Activated T-cell treated with anti-CD3 and anti-CD28 coated beads for 48 hours (primary cell): ENCODE measurements around the gene FARP1.

Experiments
- DNase-seq: peaks from one replicate; pipeline ENCODE4 v3.0.0-alpha.2; 2020; ENCODE audit warnings: low read depth

The FARP1 gene

GRCh38 chr13:98311200-98311548 is 168.3 kb downstream of the FARP1 start:
- DNase-seq: no peak

- DNase-seq: no peak
Measured at GRCh38 chr13:98312606-98313005, 169.7 kb downstream of the FARP1 start.

- no peak for DNase-seq
Measured at GRCh38 chr13:98313023-98313921, 170.4 kb downstream of the FARP1 start.

DNA sequence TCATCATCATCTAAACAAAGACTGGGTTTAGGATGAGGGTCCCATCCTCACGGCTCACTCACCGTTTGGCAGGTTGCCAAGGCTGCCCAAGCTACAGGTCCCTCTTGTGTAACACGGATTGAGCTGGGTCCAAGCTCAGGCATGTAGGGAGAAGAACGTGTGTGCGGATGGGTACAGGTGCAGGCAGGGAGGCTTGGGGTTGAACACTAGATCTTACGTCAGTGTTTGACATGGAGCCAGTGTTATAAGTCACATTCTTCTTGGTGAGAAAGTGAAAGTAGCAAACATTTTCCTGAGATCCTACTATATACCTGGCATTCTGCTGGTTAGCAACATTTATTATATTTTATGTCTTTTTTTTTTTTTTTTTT is 171.0 kb downstream of the FARP1 start:
- DNase-seq: no peak

DNA sequence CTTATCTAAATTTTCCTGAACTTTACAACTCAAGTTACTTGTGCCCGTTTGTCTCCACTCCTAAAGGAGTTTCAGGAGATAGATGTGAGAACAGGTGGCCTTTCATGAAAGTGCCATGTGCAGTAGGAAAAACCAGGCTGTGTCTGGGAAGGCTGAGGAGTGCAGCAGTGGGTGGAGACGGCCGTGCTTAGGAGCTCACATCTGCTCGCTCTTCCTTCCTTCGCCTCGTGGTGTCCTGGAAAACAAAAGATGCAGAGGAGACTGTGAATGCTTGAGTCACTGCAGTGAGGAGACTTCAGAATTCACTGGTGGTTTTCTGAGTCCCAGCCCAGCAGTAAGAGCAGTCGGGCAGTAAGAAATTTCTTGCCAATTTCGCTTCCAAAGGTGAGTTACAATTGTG is 172.6 kb downstream of the FARP1 start:
- no peak for DNase-seq

- no peak for DNase-seq
Measured at GRCh38 chr13:98315902-98316301, 173.0 kb downstream of the FARP1 start.

- no peak for DNase-seq
Measured at GRCh38 chr13:98317573-98318171, 174.8 kb downstream of the FARP1 start.

GRCh38 chr13:98318263-98318878 is 175.5 kb downstream of the FARP1 start:
- DNase-seq: no peak

- no peak for DNase-seq
Measured at GRCh38 chr13:98320561-98321105, 177.7 kb downstream of the FARP1 start.

- no peak for DNase-seq
Measured at GRCh38 chr13:98321395-98321794, 178.5 kb downstream of the FARP1 start.

DNA sequence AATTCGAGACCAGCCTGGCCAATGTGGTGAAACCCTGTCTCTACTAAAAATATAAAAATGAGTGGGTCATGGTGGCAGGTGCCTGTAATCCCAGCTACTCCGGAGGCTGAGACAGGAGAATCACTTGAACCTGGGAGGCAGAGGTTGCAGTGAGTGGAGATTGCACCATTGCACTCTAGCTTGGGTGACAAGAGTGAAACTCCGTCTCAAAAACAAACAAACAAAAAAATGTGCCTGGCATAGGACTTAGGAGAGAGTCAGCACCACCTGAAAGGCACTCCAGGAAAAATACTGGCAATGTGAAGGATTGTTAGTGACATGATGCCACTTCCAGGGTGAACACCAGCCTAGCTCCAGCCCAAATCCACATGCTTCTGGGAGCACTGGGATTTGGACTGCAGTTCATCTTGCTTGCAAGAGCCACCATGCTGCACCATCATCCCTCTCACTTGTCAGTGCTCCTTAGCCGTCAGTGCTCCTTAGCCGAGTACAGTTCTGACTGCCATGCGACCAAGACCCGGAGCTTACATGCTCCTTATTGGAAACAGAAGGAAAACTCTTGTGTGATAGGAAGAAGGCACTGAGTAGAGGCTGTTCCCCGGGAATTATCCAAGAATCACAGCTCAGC is 179.3 kb downstream of the FARP1 start:
- no peak for DNase-seq

DNA sequence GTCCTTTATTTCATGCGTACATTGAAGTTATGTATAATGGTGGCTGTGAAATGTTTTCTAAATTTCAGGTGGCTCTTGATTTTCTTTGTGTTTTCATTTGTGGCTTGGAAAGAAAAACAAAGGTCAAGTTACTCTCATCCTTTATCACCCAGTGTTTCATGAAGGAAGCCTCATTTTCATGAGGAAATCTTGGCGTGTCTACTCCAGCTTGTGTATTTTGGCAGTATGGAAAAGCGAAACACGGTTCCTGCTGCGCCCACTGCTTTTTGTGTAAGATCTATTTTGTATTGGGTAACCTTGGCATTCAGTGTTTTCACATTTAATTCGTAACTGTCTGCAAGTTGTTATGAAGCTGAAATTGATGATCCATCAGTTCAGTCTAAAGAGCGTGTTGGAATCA is 181.2 kb downstream of the FARP1 start:
- no peak for DNase-seq

GRCh38 chr13:98325724-98326123 is 182.8 kb downstream of the FARP1 start:
- DNase-seq: no peak

DNA sequence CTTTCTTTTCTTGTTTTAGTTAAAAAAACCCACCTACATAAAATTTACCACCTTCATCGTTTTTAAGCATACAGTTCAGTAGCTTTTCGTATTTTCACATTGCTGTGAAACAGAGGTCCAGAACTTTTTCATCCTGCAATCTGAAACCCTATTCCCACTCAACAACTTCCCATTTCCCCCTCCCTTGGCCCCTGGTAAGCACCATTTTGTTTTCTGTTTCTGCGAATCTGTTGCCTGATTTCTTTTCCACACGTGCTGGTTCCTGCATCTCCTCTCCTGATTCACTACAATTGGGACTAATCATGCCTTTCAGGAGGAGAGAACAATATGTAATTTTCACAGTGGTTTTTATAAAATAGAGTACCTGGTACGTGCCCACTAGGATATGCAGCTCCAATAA is 183.4 kb downstream of the FARP1 start:
- DNase-seq: no peak

DNA sequence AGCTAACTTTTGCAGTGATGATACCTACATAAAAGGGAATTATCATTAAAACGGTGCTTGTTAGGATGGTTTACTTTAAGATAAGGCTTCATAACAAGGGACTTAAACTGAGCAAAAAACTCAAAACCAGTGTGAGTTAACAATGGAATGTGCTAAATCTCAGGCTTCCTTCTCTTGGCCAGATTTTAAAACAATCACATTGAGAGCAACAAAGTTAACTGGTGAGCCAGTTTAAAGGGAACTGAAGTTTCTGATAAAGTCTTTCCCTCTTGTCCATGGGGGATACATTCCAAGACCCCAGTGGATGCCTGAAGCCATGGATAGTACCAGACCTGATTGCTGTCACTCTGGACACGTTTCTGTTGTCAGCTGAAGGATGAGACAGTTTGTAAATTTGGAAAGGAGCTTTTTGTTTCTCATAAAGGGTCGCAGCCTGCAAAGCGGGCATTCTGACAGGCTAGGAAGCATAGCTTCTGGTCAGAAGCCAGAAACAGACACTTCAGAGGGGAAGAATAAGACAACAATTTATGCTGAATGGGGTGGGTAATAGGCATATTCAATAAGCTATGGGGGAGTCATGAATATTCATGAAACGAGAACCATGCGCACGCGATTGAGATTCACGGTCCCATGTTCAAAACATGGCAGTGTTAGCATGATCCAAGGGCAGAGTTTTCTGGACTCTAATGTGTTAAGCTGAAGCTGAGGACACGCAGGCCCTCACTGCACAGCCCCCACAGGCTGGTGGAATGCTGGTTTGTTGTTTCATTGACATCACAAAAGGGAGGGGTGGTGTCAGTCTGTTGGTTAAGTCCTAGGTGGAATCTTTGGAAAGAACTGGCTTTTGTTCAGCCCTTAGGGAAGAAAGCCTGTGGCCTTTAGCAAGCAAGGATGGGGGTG is 184.7 kb downstream of the FARP1 start:
- no peak for DNase-seq

GRCh38 chr13:98328511-98328910 is 185.6 kb downstream of the FARP1 start:
- DNase-seq: no peak

DNA sequence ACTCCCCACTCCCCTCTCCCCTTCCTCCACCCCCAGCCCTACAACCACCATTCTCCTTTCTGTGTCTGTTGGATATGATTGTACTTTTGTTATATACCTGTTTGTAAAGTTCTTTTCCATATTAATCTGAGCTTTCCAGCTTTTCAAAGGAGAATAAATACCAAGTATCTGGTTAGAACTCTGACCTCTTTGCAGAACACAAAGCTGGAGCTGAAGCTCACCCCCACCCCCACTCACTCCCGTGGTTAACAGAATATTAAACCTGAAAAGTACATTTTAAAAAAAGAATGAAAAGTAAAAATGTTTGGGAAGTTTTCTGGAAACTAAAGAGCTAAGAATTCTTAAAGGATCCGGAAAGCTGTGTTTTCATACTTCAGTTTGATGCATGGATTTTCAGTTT is 189.3 kb downstream of the FARP1 start:
- DNase-seq: no peak

DNA sequence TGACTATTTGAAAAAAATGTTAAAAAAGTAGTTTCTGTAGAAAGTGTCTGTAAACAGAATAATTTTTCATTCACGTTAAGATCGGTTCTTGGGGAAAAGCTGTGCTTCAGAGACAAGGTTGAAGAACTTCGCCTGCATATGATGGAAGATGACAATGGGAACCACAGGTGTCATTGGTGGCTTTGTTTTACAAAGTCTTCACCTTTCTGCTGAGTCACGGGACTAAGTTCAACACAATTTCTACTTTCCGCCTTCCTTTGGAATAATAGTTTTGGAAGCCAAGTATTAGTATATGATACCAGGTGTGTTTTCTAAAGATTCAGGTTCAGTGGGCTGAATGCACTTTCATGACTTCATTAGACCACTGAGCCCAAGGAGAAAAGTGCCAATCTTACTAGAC is 189.8 kb downstream of the FARP1 start:
- no peak for DNase-seq

DNA sequence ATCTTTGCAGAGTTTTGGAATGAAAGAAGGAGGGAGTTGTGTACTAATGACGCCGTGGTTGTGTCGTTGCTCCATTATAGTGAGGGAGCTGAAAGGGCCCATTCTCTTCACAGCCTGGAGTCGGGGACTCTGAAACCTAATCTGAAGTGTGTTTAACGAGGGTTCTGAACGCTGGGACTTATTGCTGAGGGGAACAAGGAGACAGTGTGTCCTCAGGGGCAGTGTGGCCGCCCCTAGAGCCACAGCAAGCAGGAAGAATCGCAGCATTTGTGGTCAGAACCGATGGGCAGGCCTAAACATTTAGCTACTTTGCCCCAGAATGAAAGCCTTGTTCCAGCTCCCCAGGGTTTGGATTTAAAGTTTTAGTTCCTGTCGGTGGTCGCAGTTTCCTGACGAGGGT is 190.6 kb downstream of the FARP1 start:
- no peak for DNase-seq

DNA sequence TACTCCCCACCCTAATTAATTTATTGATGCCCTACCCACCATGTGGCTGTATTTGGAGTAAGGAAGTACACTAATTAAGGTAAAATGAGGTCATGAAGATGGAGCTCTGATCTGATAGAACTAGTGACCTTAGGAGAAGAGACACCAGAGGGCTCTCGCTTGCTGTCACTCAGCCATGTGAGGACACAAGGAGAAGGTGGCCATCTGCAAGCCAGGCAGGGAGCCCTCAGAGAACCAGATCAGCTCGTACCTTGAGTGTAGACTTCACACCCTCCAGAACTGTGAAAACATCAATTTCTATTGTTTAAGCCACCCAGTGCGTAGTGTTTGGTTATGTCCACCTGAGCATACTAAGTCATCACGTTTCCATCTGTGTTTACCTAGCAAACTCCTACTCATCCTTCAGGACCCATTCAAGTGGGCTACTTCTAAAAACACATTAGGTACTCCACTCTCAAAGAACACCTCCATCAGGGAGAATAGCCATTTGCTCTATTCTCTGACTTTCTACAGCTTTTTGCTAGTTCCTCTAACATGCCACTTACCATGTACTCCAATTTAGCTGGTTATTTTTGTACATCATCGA is 191.8 kb downstream of the FARP1 start:
- no peak for DNase-seq

DNA sequence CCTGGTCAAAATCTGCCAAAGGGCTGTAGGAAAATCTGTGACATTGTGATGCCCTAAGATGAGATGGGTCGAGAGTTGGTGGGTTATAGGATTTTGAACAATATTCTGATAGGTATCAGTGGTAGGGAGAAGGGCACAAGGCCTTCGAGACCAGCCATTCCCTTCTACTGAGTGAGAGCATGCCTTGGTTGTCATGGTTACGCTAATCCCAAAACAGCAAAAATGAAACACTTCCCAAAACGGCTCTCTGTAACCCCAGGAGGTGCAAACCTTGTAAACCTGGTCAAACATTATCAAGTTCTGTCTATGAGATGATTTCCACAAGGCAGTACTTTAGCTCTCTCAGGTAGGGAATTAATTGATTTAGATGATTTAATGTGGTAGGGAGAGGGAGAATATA is 192.8 kb downstream of the FARP1 start:
- no peak for DNase-seq
